HEK293T (cell line): ENCODE data around the gene SYN1.

Source experiments
- BHLHE40 ChIP-seq: fragments of 450-650 bp; IDR thresholded peaks from 2 replicates; pipeline ENCODE4 v1.6.1; 2016; ENCODE audit warnings: mild to moderate bottlenecking, moderate library complexity, borderline replicate concordance
- CTBP1 ChIP-seq: fragments of 450-650 bp; IDR thresholded peaks from 2 replicates; pipeline ENCODE4 v1.6.1; 2016; ENCODE audit warnings: borderline replicate concordance
- ELF4 ChIP-seq: fragments of 450-650 bp; IDR thresholded peaks from 2 replicates; pipeline ENCODE4 v1.6.1; 2017; ENCODE audit warnings: antibody characterized with exemption
- FOXK2 ChIP-seq: fragments of 450-650 bp; IDR thresholded peaks from 2 replicates; pipeline ENCODE4 v1.6.1; 2016; ENCODE audit warnings: mild to moderate bottlenecking
- FOXM1 ChIP-seq: fragments of 450-650 bp; IDR thresholded peaks from 2 replicates; pipeline ENCODE4 v1.6.1; 2017; ENCODE audit warnings: mild to moderate bottlenecking, borderline replicate concordance
- HDGF ChIP-seq: fragments of 450-650 bp; IDR thresholded peaks from 2 replicates; pipeline ENCODE4 v1.6.1; 2017; ENCODE audit warnings: antibody characterized with exemption, borderline replicate concordance
- L3MBTL2 ChIP-seq: fragments of 450-650 bp; conservative IDR thresholded peaks from 2 replicates; pipeline ENCODE4 v1.6.1; 2016; ENCODE audit warnings: mild to moderate bottlenecking
- LEF1 ChIP-seq: fragments of 450-650 bp; IDR thresholded peaks from 2 replicates; pipeline ENCODE4 v1.6.1; 2017; ENCODE audit warnings: mild to moderate bottlenecking, borderline replicate concordance
- NFRKB ChIP-seq: fragments of 450-650 bp; IDR thresholded peaks from 2 replicates; pipeline ENCODE4 v1.6.1; 2016; ENCODE audit warnings: mild to moderate bottlenecking, moderate library complexity
- SP1 ChIP-seq: fragments of 450-650 bp; IDR thresholded peaks from 2 replicates; pipeline ENCODE4 v1.6.1; 2017
- SUZ12 ChIP-seq: fragments of 450-650 bp; IDR thresholded peaks from 2 replicates; pipeline ENCODE4 v1.6.1; 2016; ENCODE audit warnings: mild to moderate bottlenecking
- TARDBP ChIP-seq: fragments of 450-650 bp; IDR thresholded peaks from 2 replicates; pipeline ENCODE4 v1.6.1; 2016
- ZNF384 ChIP-seq: fragments of 450-650 bp; IDR thresholded peaks from 2 replicates; pipeline ENCODE4 v1.6.1; 2016

- TF ChIP-seq SUZ12 (no peak), NFRKB (no peak), FOXK2 (no peak), LEF1 (no peak), SP1 (no peak), HDGF (no peak), CTBP1 (no peak), BHLHE40 (no peak), ZNF384 (no peak), TARDBP (no peak), ELF4 (no peak), L3MBTL2 (no peak), FOXM1 (no peak)
These were observed 34.4 kb downstream of the SYN1 start for GRCh38 chrX:47585273-47585672.
